T-cell (primary cell): Measurements from ENCODE around the gene PLA2G2D. TPM values are rescaled to one million over a fixed set of nuclear protein-coding genes. Genes with fewer than 3 reads are reported as not detected.
A peak's percentile ranks its signal among the peaks of the same experiment; 100 is the strongest.

Experiments
- ATAC-seq, 4 experiments: fragments of 200-7000 bp in 3 of 4; fragments of 150-1000 bp in 1 of 4; cut with Tn5 transposase; replicated peaks in 1 of 4; 1 replicate in 3 of 4; 2 replicates in 1 of 4; pipeline ENCODE4 v1.10.0; 2021; ENCODE audit warnings: moderate library complexity in 3 of 4, mild to moderate bottlenecking in 2 of 4, moderate number of reproducible peaks in 1 of 4
- CTCF ChIA-PET, 2 donors: fragments of 300-600 bp; sonication (Branson Sonifier 250); formaldehyde crosslinking; loops; one replicate each; lab custom pipeline; 2022; ENCODE audit warnings: antibody characterized with exemption in 2 of 2; lab: Charles Lee
- POLR2A ChIA-PET, 2 donors: fragments of 300-600 bp; sonication (Branson Sonifier 250); formaldehyde crosslinking; loops; one replicate each; lab custom pipeline; 2022; ENCODE audit warnings: antibody characterized with exemption in 2 of 2; lab: Charles Lee
- DNase-seq, 35 experiments: peaks; one replicate each; pipeline versions ENCODE4 v3.0.0 to v3.0.0-alpha.2; 2013 to 2023
- H3K27ac ChIP-seq: one replicate; pipeline ENCODE4 v1.5.1; 2013; ENCODE audit warnings: low read length
- H3K27me3 ChIP-seq, 2 experiments: replicated peaks in 1 of 2; 1 replicate in 1 of 2; 2 replicates in 1 of 2; pipeline versions ENCODE4 v1.6.1 to v1.7.0; 2013; ENCODE audit warnings: low read length in 1 of 2, mixed read lengths in 1 of 2; ENCODE audit not compliant: control insufficient read depth in 2 of 2, insufficient read depth in 2 of 2; ENCODE audit errors: extremely low read depth in 1 of 2
- H3K36me3 ChIP-seq, 2 donors: 1 replicate in 1 of 2; 2 replicates in 1 of 2; pipeline versions ENCODE4 v1.6.1 to v1.7.0; 2013; ENCODE audit warnings: low read length in 1 of 2; ENCODE audit not compliant: control insufficient read depth in 2 of 2, insufficient read depth in 1 of 2; ENCODE audit errors: extremely low read depth in 1 of 2
- H3K4me1 ChIP-seq, 2 experiments: 1 replicate in 1 of 2; 2 replicates in 1 of 2; pipeline versions ENCODE4 v1.6.1 to v1.7.0; 2013; ENCODE audit warnings: low read length in 2 of 2, mixed read lengths in 1 of 2; ENCODE audit not compliant: insufficient read depth in 2 of 2, control insufficient read depth in 1 of 2; ENCODE audit errors: extremely low read depth in 1 of 2
- H3K4me3 ChIP-seq, 2 donors: 1 replicate in 1 of 2; 2 replicates in 1 of 2; pipeline versions ENCODE4 v1.5.1 to v1.7.0; 2013; ENCODE audit warnings: mild to moderate bottlenecking in 2 of 2, low read length in 1 of 2, moderate library complexity in 1 of 2; ENCODE audit not compliant: control insufficient read depth in 1 of 2; ENCODE audit errors: extremely low read depth in 1 of 2
- H3K9me3 ChIP-seq: 2 replicates; pipeline ENCODE4 v1.7.0; 2013
- H3K27ac Mint-ChIP-seq, 2 donors: one replicate each; pipeline ENCODE4 v1.8.0; 2020 to 2021; ENCODE audit warnings: mild to moderate bottlenecking in 2 of 2, mixed read lengths in 2 of 2
- H3K27me3 Mint-ChIP-seq, 2 donors: one replicate each; pipeline ENCODE4 v1.8.0; 2021 to 2022; ENCODE audit warnings: mixed read lengths in 2 of 2
- H3K36me3 Mint-ChIP-seq: one replicate; pipeline ENCODE4 v1.8.0; 2021; ENCODE audit warnings: mixed read lengths
- H3K4me1 Mint-ChIP-seq, 3 donors: one replicate each; pipeline ENCODE4 v1.8.0; 2020 to 2022; ENCODE audit warnings: mixed read lengths in 3 of 3, mild to moderate bottlenecking in 1 of 3
- H3K4me3 Mint-ChIP-seq, 3 donors: one replicate each; pipeline ENCODE4 v1.8.0; 2020 to 2022; ENCODE audit warnings: mild to moderate bottlenecking in 3 of 3, mixed read lengths in 3 of 3, moderate library complexity in 3 of 3
- H3K9me3 Mint-ChIP-seq, 3 donors: one replicate each; pipeline ENCODE4 v1.8.0; 2020 to 2022; ENCODE audit warnings: mixed read lengths in 3 of 3
- WGBS: methylation state at CpG from one replicate; pipeline ENCODE4 v1.1.5; 2013; ENCODE audit warnings: missing lambda C conversion rate; ENCODE audit not compliant: insufficient coverage; 5-methylcytosine and 5-hydroxymethylcytosine counted together
- total RNA-seq, 35 experiments: library from RNA in 6 of 35; stranded (reverse) in 6 of 35; fragments of 120-200 nt in 1 of 35; gene quantifications; one replicate each; pipeline versions ENCODE4 v1.2.1 to v1.2.4 and lab custom pipeline; 2013 to 2026

PLA2G2D gene
- not detected for total RNA-seq
- not detected for total RNA-seq (2013)
- total RNA-seq (lab: John Stamatoyannopoulos, UW), result 0 to 0.14 (median 0) reads per million in 29 experiments

GRCh38 chr1:20119347-20119746 is at the start of gene PLA2G2D:
PLA2G2D (minus strand) TSS chr1:20119536; CDS start chr1:20119498, 38 bp downstream.
- no peak within 1 kb of the TSS for H3K27ac ChIP-seq
- peaks cover 0 to 41% of the 10 kb centered on the region in 2 experiments for H3K27me3 ChIP-seq
- ChIA-PET POLR2A (no interaction called here), CTCF (no interaction called here)
- H3K4me1 ChIP-seq, result no peaks in the 10 kb centered on the region
- Mint-ChIP-seq H3K4me1 (peaks cover 0 to 2% (median 0%) of the 10 kb centered on the region in 3 donors), H3K9me3 (no peaks in the 10 kb centered on the region), H3K27me3 (peaks cover 33 to 52% of the 10 kb centered on the region in 2 donors), H3K4me3 (no peak within 1 kb of the TSS), H3K27ac (no peak within 1 kb of the TSS), H3K36me3 (no peaks in the 10 kb centered on the region)
- ATAC-seq, result no peak
- no peak within 1 kb of the TSS for H3K4me3 ChIP-seq
- no CpG with 5 or more reads among the region's 2 CpGs for WGBS
- H3K9me3 ChIP-seq, result no peaks in the 10 kb centered on the region
- no peaks in the 10 kb centered on the region for H3K36me3 ChIP-seq
- no peak for DNase-seq

GRCh38 chr1:20168564-20169491 is 49.5 kb upstream of the PLA2G2D start:
- Mint-ChIP-seq H3K4me1 (peaks cover 9 to 12% (median 12%) of the 10 kb centered on the region in 3 donors), H3K4me3 (no peak overlapping the region), H3K27ac (no peak overlapping the region), H3K9me3 (peaks cover 6 to 10% (median 9%) of the 10 kb centered on the region in 3 donors), H3K36me3 (peaks cover 4% of the 10 kb centered on the region), H3K27me3 (no peaks in the 10 kb centered on the region)
- Histone ChIP-seq H3K4me1 (peaks cover 0 to 14% of the 10 kb centered on the region in 2 experiments), H3K27ac (no peak overlapping the region), H3K9me3 (no peaks in the 10 kb centered on the region), H3K4me3 (no peak overlapping the region), H3K36me3 (no peaks in the 10 kb centered on the region), H3K27me3 (peaks cover 0 to 26% of the 10 kb centered on the region in 2 experiments)
- 83% methylated on average over 1 of the region's 9 CpGs for WGBS
- DNase-seq, result no peak
- ChIA-PET CTCF (no interaction called here), POLR2A (no interaction called here)
- ATAC-seq, result no peak

- ChIA-PET CTCF (no interaction called here), POLR2A (no interaction called here)
- Histone ChIP-seq H3K9me3 (no peaks in the 10 kb centered on the region), H3K4me1 (peaks cover 0 to 13% of the 10 kb centered on the region in 2 experiments), H3K27me3 (peaks cover 0 to 26% of the 10 kb centered on the region in 2 experiments), H3K36me3 (no peaks in the 10 kb centered on the region), H3K4me3 (no peak overlapping the region), H3K27ac (no peak overlapping the region)
- Mint-ChIP-seq H3K9me3 (peaks cover 9 to 11% (median 10%) of the 10 kb centered on the region in 3 donors), H3K4me1 (peaks cover 7 to 8% (median 8%) of the 10 kb centered on the region in 3 donors), H3K27me3 (no peaks in the 10 kb centered on the region), H3K36me3 (peaks cover 10% of the 10 kb centered on the region), H3K4me3 (no peak overlapping the region), H3K27ac (no peak overlapping the region)
- ATAC-seq (no peak), DNase-seq (no peak)
- 79% methylated on average over 7 of the region's 8 CpGs for WGBS
Measured at GRCh38 chr1:20167126-20167525, 47.8 kb upstream of the PLA2G2D start.

GRCh38 chr1:20166051-20166450 is 46.7 kb upstream of the PLA2G2D start:
- no peaks in the 10 kb centered on the region for H3K27me3 Mint-ChIP-seq
- CTCF ChIA-PET, result interaction anchor here in 1 of 2 donors (1.5 kb wide), 1 partner anchor 30 kb away, joined by 4 read pairs; no protein-coding TSS in a partner anchor
- H3K27ac ChIP-seq, result no peak overlapping the region
- no peak for ATAC-seq
- POLR2A ChIA-PET, result no interaction called here
- H3K36me3 Mint-ChIP-seq, result peaks cover 10% of the 10 kb centered on the region
- DNase-seq, result no peak
- no peak overlapping the region for H3K4me3 Mint-ChIP-seq
- no peak overlapping the region for H3K4me3 ChIP-seq
- H3K27me3 ChIP-seq, result peaks cover 0 to 30% of the 10 kb centered on the region in 2 experiments
- WGBS, result 80% methylated on average over 17 of the region's 17 CpGs
- peaks cover 0 to under 1% (median 0%) of the 10 kb centered on the region in 3 donors for H3K4me1 Mint-ChIP-seq
- H3K36me3 ChIP-seq, result no peaks in the 10 kb centered on the region
- H3K9me3 ChIP-seq, result no peaks in the 10 kb centered on the region
- H3K27ac Mint-ChIP-seq, result no peak overlapping the region
- peaks cover 0 to 5% of the 10 kb centered on the region in 2 experiments for H3K4me1 ChIP-seq
- H3K9me3 Mint-ChIP-seq, result peaks cover 10 to 17% (median 11%) of the 10 kb centered on the region in 3 donors

GRCh38 chr1:20165522-20165951 is 46.2 kb upstream of the PLA2G2D start:
- no peaks in the 10 kb centered on the region for H3K36me3 ChIP-seq
- H3K4me1 ChIP-seq, result no peaks in the 10 kb centered on the region
- ATAC-seq, result no peak
- no peaks in the 10 kb centered on the region for H3K4me1 Mint-ChIP-seq
- peak in 1 of 35 experiments; percentile 5 for DNase-seq
- ChIA-PET POLR2A (no interaction called here), CTCF (interaction anchor here in 1 of 2 donors (1.5 kb wide), 1 partner anchor 30 kb away, joined by 4 read pairs; no protein-coding TSS in a partner anchor)
- whole genome bisulfite sequencing, result no CpG with 5 or more reads among the region's 16 CpGs
- no peak overlapping the region for H3K4me3 Mint-ChIP-seq
- H3K27ac Mint-ChIP-seq, result no peak overlapping the region
- H3K4me3 ChIP-seq, result no peak overlapping the region
- H3K36me3 Mint-ChIP-seq, result peaks cover 10% of the 10 kb centered on the region
- peaks cover 0 to 33% of the 10 kb centered on the region in 2 experiments for H3K27me3 ChIP-seq
- H3K27ac ChIP-seq, result no peak overlapping the region
- H3K9me3 ChIP-seq, result no peaks in the 10 kb centered on the region
- peaks cover 10 to 23% (median 13%) of the 10 kb centered on the region in 3 donors for H3K9me3 Mint-ChIP-seq
- H3K27me3 Mint-ChIP-seq, result no peaks in the 10 kb centered on the region

GRCh38 chr1:20164694-20165202 is 45.4 kb upstream of the PLA2G2D start:
- no peaks in the 10 kb centered on the region for H3K27me3 Mint-ChIP-seq
- WGBS, result 87% methylated on average over 15 of the region's 15 CpGs
- no peaks in the 10 kb centered on the region for H3K9me3 ChIP-seq
- H3K27ac ChIP-seq, result no peak overlapping the region
- no peak overlapping the region for H3K27ac Mint-ChIP-seq
- peaks cover 10 to 28% (median 19%) of the 10 kb centered on the region in 3 donors for H3K9me3 Mint-ChIP-seq
- H3K4me3 Mint-ChIP-seq, result peak overlapping the region in 1 of 3 donors; percentile 3
- CTCF ChIA-PET, result interaction anchor here in 1 of 2 donors (1.5 kb wide), 1 partner anchor 31 kb away, joined by 4 read pairs; no protein-coding TSS in a partner anchor
- ATAC-seq (no peak), DNase-seq (no peak)
- no peak overlapping the region for H3K4me3 ChIP-seq
- POLR2A ChIA-PET, result interaction anchor here in 1 of 2 donors (0.6 kb wide), 1 partner anchor 70 kb away, joined by 3 read pairs; no protein-coding TSS in a partner anchor
- H3K36me3 Mint-ChIP-seq, result peaks cover 10% of the 10 kb centered on the region
- H3K4me1 ChIP-seq, result no peaks in the 10 kb centered on the region
- peaks cover 0 to 30% of the 10 kb centered on the region in 2 experiments for H3K27me3 ChIP-seq
- no peaks in the 10 kb centered on the region for H3K4me1 Mint-ChIP-seq
- H3K36me3 ChIP-seq, result no peaks in the 10 kb centered on the region
